ENCODE data around the gene PTPRU. TPM values are rescaled to one million over a fixed set of nuclear protein-coding genes. Genes with fewer than 3 reads are reported as not detected.

PTPRU gene
- total and polyA plus RNA-seq, 4 donors: 36.2 to 62.1 (median 47.8) TPM

GRCh38 chr1:29360768-29361167, 124.4 kb downstream of the PTPRU start:
- WGBS (ENCODE audit: insufficient coverage): 83% methylated on average over 1 of the region's 3 CpGs
- H3K36me3 ChIP-seq (ENCODE audit: control insufficient read depth, insufficient read depth, low read length): no peaks in the 10 kb centered on the region
- H3K4me1 ChIP-seq (ENCODE audit: control insufficient read depth, insufficient read depth, low read length): no peaks in the 10 kb centered on the region
- no peaks in the 10 kb centered on the region for H3K27me3 ChIP-seq (ENCODE audit: control insufficient read depth, insufficient read depth, low read length)
- no peaks in the 10 kb centered on the region for H3K9me3 ChIP-seq (ENCODE audit: control insufficient read depth, insufficient read depth, low read length)
- H3K27ac ChIP-seq (ENCODE audit: low read depth, low read length): no peak overlapping the region
- no peak for DNase-seq (ENCODE audit: low read depth in 4 of 6, low spot score in 6 of 6)
- no peak overlapping the region for H3K4me3 ChIP-seq (ENCODE audit: low read depth, low read length)

DNA sequence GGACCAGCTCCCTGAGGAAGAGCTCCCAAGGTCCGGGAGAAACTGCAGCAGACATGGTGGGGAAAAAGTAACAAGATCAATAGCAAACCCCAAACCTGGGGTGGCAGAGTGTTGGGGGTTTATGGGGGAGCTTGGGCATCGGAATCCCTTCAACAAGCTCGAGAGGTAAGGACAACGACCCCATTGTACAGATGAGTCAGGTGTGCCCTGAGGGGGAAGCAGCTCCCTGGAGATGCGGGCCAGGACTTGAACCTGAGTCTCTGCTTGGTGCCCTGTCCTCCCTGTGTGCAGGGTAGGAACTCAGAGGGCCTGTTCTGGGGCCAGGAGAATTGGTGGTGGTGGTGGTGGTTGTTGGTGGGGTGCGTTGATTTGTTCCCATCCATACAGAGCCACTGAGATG, 125.4 kb downstream of the PTPRU start:
- no peak overlapping the region for H3K27ac ChIP-seq (ENCODE audit: low read depth, low read length)
- no peaks in the 10 kb centered on the region for H3K27me3 ChIP-seq (ENCODE audit: control insufficient read depth, insufficient read depth, low read length)
- no peaks in the 10 kb centered on the region for H3K9me3 ChIP-seq (ENCODE audit: control insufficient read depth, insufficient read depth, low read length)
- no peaks in the 10 kb centered on the region for H3K4me1 ChIP-seq (ENCODE audit: control insufficient read depth, insufficient read depth, low read length)
- no peak for DNase-seq (ENCODE audit: low read depth in 4 of 6, low spot score in 6 of 6)
- H3K4me3 ChIP-seq (ENCODE audit: low read depth, low read length): no peak overlapping the region
- 90% methylated on average over 5 of the region's 6 CpGs for whole genome bisulfite sequencing (ENCODE audit: insufficient coverage)
- H3K36me3 ChIP-seq (ENCODE audit: control insufficient read depth, insufficient read depth, low read length): no peaks in the 10 kb centered on the region

- 83% methylated on average over 5 of the region's 10 CpGs for WGBS (ENCODE audit: insufficient coverage)
- H3K27me3 ChIP-seq (ENCODE audit: control insufficient read depth, insufficient read depth, low read length): no peaks in the 10 kb centered on the region
- DNase-seq (ENCODE audit: low read depth in 4 of 6, low spot score in 6 of 6): no peak
Measured at GRCh38 chr1:29362116-29362515, 125.8 kb downstream of the PTPRU start.

GRCh38 chr1:29362764-29363163, 126.4 kb downstream of the PTPRU start:
- Histone ChIP-seq H3K27me3 (ENCODE audit: control insufficient read depth, insufficient read depth, low read length) (no peaks in the 10 kb centered on the region), H3K27ac (ENCODE audit: low read depth, low read length) (no peak overlapping the region), H3K4me1 (ENCODE audit: control insufficient read depth, insufficient read depth, low read length) (no peaks in the 10 kb centered on the region), H3K4me3 (ENCODE audit: low read depth, low read length) (no peak overlapping the region), H3K9me3 (ENCODE audit: control insufficient read depth, insufficient read depth, low read length) (no peaks in the 10 kb centered on the region), H3K36me3 (ENCODE audit: control insufficient read depth, insufficient read depth, low read length) (no peaks in the 10 kb centered on the region)
- 94% methylated on average over 2 of the region's 4 CpGs for WGBS (ENCODE audit: insufficient coverage)
- no peak for DNase-seq (ENCODE audit: low read depth in 4 of 6, low spot score in 6 of 6)

More at GRCh38 chr1:29362116-29362515, 125.8 kb downstream of the PTPRU start:
- H3K4me3 ChIP-seq (ENCODE audit: low read depth, low read length): no peak overlapping the region
- no peaks in the 10 kb centered on the region for H3K36me3 ChIP-seq (ENCODE audit: control insufficient read depth, insufficient read depth, low read length)
- H3K9me3 ChIP-seq (ENCODE audit: control insufficient read depth, insufficient read depth, low read length): no peaks in the 10 kb centered on the region
- no peaks in the 10 kb centered on the region for H3K4me1 ChIP-seq (ENCODE audit: control insufficient read depth, insufficient read depth, low read length)
- no peak overlapping the region for H3K27ac ChIP-seq (ENCODE audit: low read depth, low read length)

GRCh38 chr1:29363536-29363935, 127.2 kb downstream of the PTPRU start:
- 97% methylated on average over 4 of the region's 6 CpGs for WGBS (ENCODE audit: insufficient coverage)
- no peak overlapping the region for H3K27ac ChIP-seq (ENCODE audit: low read depth, low read length)
- H3K9me3 ChIP-seq (ENCODE audit: control insufficient read depth, insufficient read depth, low read length): no peaks in the 10 kb centered on the region
- no peak overlapping the region for H3K4me3 ChIP-seq (ENCODE audit: low read depth, low read length)
- H3K27me3 ChIP-seq (ENCODE audit: control insufficient read depth, insufficient read depth, low read length): no peaks in the 10 kb centered on the region
- H3K4me1 ChIP-seq (ENCODE audit: control insufficient read depth, insufficient read depth, low read length): no peaks in the 10 kb centered on the region
- H3K36me3 ChIP-seq (ENCODE audit: control insufficient read depth, insufficient read depth, low read length): no peaks in the 10 kb centered on the region
- no peak for DNase-seq (ENCODE audit: low read depth in 4 of 6, low spot score in 6 of 6)

DNA sequence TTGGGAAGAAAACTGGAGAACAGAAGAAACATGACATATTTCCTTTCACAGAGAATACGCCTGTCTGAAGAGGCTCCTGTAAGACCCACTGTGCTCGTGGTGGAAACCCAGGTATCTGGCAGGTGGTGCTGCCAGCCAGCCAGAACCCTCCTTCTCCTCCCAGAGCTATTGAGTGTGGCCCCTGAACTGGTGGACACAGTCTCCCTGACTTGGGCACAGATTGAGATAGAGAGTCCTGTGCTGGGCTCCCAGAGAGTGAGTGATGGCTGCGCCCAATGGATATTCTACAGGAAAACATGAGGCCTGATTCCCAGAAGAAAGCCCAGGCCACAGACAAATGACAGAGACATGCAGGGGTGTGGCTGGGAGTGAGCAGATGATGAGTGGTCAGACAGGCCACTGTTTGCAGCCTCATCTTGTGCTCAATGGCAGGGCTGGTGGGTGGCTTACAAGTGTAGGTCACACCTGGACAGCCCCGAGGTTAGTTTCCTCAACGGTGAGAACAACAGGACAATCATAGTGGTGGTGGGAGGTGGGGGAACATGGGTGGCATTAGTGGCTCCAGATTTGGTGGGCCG, 127.9 kb downstream of the PTPRU start:
- DNase-seq (ENCODE audit: low read depth in 4 of 6, low spot score in 6 of 6): no peak
- no peaks in the 10 kb centered on the region for H3K4me1 ChIP-seq (ENCODE audit: control insufficient read depth, insufficient read depth, low read length)
- H3K9me3 ChIP-seq (ENCODE audit: control insufficient read depth, insufficient read depth, low read length): no peaks in the 10 kb centered on the region
- H3K4me3 ChIP-seq (ENCODE audit: low read depth, low read length): no peak overlapping the region
- WGBS (ENCODE audit: insufficient coverage): 95% methylated on average over 5 of the region's 6 CpGs
- H3K27ac ChIP-seq (ENCODE audit: low read depth, low read length): no peak overlapping the region
- no peaks in the 10 kb centered on the region for H3K27me3 ChIP-seq (ENCODE audit: control insufficient read depth, insufficient read depth, low read length)
- H3K36me3 ChIP-seq (ENCODE audit: control insufficient read depth, insufficient read depth, low read length): no peaks in the 10 kb centered on the region

- no peaks in the 10 kb centered on the region for H3K36me3 ChIP-seq (ENCODE audit: control insufficient read depth, insufficient read depth, low read length)
- H3K4me1 ChIP-seq (ENCODE audit: control insufficient read depth, insufficient read depth, low read length): no peaks in the 10 kb centered on the region
- H3K4me3 ChIP-seq (ENCODE audit: low read depth, low read length): no peak overlapping the region
- DNase-seq (ENCODE audit: low read depth in 4 of 6, low spot score in 6 of 6): no peak
- H3K9me3 ChIP-seq (ENCODE audit: control insufficient read depth, insufficient read depth, low read length): no peaks in the 10 kb centered on the region
- no peaks in the 10 kb centered on the region for H3K27me3 ChIP-seq (ENCODE audit: control insufficient read depth, insufficient read depth, low read length)
- no peak overlapping the region for H3K27ac ChIP-seq (ENCODE audit: low read depth, low read length)
- WGBS (ENCODE audit: insufficient coverage): 84% methylated on average over 5 of the region's 11 CpGs
Measured at GRCh38 chr1:29365906-29366670, 129.8 kb downstream of the PTPRU start.

GRCh38 chr1:29368936-29369932, 132.9 kb downstream of the PTPRU start:
- 87% methylated on average over 12 of the region's 17 CpGs for WGBS (ENCODE audit: insufficient coverage)
- Histone ChIP-seq H3K27me3 (ENCODE audit: control insufficient read depth, insufficient read depth, low read length) (no peaks in the 10 kb centered on the region), H3K9me3 (ENCODE audit: control insufficient read depth, insufficient read depth, low read length) (no peaks in the 10 kb centered on the region), H3K27ac (ENCODE audit: low read depth, low read length) (no peak overlapping the region), H3K36me3 (ENCODE audit: control insufficient read depth, insufficient read depth, low read length) (no peaks in the 10 kb centered on the region), H3K4me1 (ENCODE audit: control insufficient read depth, insufficient read depth, low read length) (no peaks in the 10 kb centered on the region), H3K4me3 (ENCODE audit: low read depth, low read length) (no peak overlapping the region)
- no peak for DNase-seq (ENCODE audit: low read depth in 4 of 6, low spot score in 6 of 6)

DNA sequence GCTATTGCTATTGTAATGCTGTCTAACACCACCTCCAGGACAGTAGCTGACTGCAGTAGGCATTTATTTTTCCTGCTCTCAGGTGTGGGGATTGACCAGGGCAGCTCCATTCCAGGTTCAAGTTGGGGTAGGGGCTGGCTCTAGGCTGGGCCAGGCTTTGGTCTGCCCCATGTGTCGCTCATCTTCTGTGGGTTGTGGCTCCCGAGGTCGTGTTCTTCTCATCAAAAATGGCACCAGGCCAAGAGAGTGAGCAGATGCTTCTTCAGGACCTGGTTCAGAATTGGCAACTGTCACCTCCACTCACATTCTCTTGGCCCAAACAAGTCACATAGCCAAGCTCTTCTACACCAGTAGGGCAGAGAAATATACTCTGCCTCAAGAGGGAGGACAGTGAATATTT, 133.7 kb downstream of the PTPRU start:
- no peak overlapping the region for H3K27ac ChIP-seq (ENCODE audit: low read depth, low read length)
- no peaks in the 10 kb centered on the region for H3K36me3 ChIP-seq (ENCODE audit: control insufficient read depth, insufficient read depth, low read length)
- no peaks in the 10 kb centered on the region for H3K4me1 ChIP-seq (ENCODE audit: control insufficient read depth, insufficient read depth, low read length)
- 56% methylated on average over 3 of the region's 3 CpGs for WGBS (ENCODE audit: insufficient coverage)
- no peaks in the 10 kb centered on the region for H3K9me3 ChIP-seq (ENCODE audit: control insufficient read depth, insufficient read depth, low read length)
- DNase-seq (ENCODE audit: low read depth in 4 of 6, low spot score in 6 of 6): no peak
- no peaks in the 10 kb centered on the region for H3K27me3 ChIP-seq (ENCODE audit: control insufficient read depth, insufficient read depth, low read length)
- no peak overlapping the region for H3K4me3 ChIP-seq (ENCODE audit: low read depth, low read length)

Measured in spinal cord (tissue), 10 donors.